ENCODE results near the gene OSCP1. TPM values are rescaled to one million over a fixed set of nuclear protein-coding genes. Genes with fewer than 3 reads are reported as not detected.

The OSCP1 gene
- total RNA-seq, 1 experiment from 2014 or later: 6.3 TPM

DNA sequence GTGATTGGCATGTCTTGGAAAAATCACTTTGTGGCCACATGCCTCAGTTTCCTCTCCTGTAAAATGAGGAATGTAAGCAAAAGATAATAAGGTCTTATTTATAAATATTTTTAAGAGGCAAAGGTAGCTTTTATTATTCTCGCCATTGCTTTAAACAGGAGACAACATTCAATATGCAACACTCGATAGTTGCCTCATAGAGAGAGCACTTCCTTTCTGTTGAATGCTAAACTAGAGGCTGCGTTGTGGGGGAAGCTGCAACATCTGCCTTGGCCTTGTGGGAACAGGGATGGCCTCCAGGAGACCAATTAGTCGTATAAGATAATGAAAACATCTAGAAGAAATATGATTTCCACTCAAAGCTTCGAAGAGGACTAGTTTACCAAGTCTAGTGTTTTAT is 3.5 kb downstream of the OSCP1 start:
- DNase-seq (ENCODE audit: low read depth): no peak

DNA sequence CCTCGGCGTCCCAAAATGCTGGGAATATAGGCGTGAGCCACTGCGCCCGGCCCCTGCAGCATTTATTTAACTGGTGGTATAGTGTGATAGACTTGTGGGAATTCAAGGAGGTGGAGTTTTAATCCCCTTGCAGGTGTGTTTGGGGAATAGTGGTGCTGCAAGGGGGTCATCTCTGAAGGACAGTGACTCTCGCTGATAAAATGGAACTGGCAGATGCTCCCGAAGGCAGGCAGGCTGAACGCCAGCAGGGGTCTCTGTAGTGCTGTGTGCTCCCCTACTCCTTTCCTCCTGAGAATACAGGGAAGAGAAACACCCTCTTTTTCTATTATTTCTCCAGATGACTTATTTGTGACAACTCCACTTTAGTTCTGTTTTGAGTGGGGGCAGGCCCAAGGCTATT is 4.0 kb downstream of the OSCP1 start:
- peak; percentile 16 for DNase-seq (ENCODE audit: low read depth)

DNA sequence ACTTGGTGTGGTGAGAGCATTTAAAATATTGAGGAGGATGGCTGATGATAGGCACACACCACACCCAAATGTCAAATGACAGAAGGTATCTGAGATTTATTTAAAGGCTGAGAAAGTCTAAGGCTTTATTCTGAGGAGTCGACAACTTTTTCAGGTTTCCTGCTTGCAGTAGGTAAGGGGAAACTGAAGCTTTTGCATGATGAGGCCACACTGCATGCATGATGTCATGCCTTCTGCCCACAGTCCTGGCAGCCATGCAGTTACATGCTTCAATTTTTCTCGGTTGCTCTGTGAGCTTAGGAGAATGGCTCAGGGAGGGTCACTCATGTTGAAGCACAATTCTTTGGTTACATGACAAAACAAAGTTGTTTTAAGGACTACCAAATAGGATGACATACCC is 7.0 kb downstream of the OSCP1 start:
- DNase-seq (ENCODE audit: low read depth): no peak

DNA sequence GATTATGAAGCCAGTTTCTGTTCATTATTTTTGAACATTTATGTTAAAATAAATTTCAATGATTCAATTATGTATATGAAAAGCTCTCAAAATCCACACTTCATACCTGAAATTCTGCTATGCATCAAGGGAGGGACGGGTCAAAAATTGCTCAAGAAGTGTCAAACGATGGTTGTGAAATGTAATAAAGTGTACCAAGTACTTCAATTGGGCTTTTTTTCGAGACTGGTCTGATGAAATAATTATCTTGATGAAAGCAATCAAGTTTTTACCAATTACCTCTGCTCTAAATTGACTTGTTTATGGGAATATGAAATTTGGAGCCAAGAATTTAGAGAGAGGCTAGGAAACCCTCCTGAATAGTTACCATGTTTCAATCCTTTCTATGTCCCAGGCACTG is 7.9 kb downstream of the OSCP1 start:
- no peak for DNase-seq (ENCODE audit: low read depth)

DNA sequence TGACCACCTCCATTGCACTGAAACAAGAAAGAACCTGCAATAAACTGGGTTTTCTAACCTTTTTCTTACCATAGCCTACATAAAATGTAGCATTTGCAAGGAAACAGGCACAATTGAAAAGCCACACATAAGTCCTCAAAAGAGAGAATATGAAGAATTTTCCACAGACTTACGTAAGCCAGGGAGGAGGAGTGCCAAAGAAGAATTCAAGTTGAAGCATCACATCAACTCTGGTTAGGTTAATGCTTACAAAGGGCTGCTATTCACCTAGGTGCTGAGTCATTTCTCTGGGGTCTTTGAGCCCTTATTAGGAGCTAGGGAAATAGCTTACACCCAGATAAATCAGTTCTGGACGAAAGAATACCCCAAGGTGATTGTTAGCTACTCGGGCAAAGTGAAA is 9.6 kb downstream of the OSCP1 start:
- no peak for DNase-seq (ENCODE audit: low read depth)

DNA sequence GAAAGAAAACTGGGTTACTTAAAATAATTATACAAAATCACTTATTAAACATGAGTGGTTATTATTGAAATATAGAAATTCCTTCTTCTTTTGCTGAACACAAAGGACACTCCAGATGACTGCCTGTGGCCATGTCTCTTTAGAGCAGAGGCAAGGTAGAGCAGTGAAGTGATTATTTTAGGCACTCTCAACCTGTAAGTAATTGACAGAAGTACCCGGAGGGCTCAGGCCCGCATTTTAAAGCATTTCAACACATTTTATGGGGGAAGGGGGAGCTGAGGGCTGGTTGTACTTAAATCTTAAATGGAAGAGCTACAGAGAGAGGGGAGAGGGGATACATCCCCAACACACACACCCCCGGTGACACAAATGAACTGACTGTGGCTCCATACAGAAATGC is 10.2 kb downstream of the OSCP1 start:
- DNase-seq (ENCODE audit: low read depth): no peak

DNA sequence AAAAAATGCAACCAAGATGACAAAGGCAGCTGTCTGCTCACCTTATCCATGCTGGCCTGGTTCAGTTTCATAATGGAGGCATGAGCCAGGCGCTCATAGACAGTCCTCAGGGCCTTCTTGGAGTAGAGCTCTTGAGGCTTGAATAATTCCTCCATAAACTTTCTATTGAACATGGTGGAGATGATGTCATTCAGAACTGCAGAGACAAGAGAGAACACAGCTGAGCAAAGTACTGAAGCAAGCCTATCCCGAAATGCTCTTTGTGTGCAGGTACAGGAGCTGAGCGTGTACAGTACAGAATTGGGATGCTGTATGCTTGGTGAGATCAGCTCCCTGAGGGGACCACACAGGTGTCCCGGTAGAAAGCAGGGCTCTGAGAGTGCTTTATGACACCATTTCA is 11.5 kb downstream of the OSCP1 start:
- DNase-seq (ENCODE audit: low read depth): no peak

DNA sequence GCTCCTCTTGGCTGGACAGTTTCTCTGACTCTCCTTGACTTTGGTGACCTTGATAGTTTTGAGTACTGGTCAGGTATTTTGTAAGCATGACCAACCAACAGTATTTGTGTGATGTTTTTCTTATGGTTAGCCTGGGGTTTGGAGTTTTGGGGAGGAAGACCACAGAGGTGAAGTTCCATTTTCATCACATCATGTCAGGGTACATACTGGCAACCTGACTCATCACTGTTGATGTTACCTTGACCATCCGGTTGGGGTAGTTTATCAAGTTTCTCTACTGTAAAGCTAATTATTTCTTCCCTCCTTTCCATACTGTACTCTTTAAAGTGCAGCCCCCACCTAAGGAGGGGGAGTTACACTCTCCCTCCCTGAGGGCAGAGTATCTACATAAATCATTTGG is 13.4 kb downstream of the OSCP1 start:
- DNase-seq (ENCODE audit: low read depth): peak; percentile 43

DNA sequence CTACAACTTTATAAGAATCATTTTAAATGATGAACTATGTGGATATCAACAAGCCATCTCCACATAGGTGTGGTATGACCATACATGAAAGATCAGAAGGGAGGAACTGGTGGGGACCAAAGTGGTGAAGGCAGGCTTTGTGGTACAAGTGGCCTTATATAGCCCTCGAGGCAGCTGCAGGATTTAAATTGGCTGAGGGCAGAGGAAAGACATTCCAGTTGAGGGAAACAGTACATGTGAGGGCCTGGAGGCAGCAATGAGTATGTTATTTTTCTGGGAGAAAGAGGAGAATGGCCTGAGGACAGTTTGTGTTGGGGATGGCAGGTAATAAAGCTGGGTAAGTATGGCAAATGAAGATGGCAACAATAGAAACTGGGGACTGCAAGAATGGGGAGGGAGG is 17.1 kb downstream of the OSCP1 start:
- DNase-seq (ENCODE audit: low read depth): no peak

DNA sequence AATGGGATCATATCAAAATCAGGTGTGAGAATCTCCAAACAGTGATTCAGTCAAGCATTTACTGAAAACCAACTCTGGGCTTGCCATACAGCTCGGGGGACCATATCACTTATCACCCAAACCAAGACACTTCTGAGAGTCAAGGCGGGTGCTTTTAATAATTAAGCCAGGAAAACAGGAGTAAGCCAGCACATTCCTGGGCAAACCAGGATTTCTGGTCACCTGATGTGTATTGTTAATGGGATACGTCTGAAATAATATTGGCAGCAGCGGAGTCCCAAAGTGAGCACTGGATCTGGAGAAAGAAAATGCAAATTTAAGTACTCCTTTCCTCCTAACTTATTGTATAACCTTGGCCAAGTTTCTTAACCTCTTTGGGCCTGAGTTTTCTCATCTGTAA is 17.6 kb downstream of the OSCP1 start:
- no peak for DNase-seq (ENCODE audit: low read depth)

DNA sequence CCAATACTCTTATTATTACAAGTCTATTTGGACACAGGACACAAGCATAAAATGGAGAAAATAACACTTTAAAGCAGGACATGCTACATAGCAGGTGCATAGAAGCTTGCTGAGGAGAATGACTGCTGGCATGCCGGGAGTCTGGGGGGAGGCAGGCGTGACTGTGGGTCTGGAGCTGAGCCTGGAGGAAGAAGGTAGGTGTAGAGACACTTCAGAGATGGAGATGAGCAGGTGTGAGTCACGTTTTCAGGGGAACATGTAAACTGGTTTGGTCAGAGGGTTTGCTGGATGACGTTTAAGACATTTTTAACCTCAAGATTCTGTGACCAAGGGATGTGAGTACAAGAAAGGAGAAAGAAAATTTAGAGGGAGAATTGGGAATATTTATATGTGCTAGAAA is 24.5 kb downstream of the OSCP1 start:
- no peak for DNase-seq (ENCODE audit: low read depth)

DNA sequence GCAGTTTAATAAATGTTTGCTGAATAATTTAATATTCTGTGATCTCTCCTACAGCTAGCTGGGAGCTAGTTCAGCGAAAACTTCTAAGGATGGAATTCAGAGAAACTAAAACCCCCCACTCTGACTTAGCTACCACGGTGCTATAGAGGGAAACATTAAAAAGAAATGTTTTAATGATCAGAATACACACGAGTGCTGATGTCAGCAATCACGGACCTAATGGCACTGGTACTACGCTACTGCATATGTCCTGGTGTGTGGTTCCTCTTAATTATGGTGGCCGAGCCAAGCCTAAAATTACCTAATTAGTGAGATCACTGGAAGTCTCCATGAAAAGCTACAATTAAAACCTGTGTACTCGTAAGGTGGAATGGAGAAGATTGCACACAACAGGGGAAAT is 28.6 kb downstream of the OSCP1 start:
- DNase-seq (ENCODE audit: low read depth): no peak

DNA sequence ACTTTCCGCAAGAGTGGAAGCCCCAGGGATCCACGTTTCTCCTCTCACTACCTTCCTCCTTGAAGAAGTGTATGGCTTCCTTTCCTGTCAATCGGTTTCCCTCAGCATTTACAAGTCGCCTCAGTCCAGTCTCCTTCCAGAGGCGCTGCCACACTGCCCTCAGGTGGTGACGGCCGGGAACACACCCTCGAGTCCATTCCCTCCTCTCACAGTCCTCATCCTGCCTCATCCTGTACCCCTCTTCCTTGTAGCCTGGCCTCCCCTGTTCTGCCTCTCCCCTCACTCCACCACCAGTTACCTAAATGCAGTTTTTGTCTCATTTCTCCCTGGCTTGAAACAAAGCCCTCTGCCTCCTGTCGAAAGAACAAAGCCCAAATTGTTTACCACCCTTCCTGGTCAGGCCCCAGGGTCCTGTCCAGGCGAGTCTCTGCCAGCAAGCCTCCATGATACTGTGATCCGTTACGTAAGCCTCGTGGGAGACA is 29.4 kb downstream of the OSCP1 start:
- DNase-seq (ENCODE audit: low read depth): peak; percentile 91

DNA sequence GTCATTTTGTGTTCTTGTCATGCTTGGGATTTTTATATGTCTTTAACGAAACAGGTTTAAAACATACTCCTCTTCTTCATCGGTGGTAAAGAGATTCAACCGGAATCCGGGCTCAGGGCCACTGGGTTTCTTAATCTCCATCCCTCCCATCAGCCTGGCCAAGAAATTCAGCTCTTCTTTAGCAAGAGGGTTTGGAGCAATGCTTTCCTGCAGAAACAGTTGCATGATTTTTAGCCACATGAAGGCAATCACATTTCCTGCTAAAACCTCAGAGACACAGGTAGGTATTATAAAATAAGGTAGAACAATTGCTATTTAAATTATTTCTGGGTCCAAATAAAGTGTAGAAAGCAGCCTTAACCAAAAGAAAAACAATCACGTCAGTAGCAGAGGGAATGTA is 29.8 kb downstream of the OSCP1 start:
- no peak for DNase-seq (ENCODE audit: low read depth)

DNA sequence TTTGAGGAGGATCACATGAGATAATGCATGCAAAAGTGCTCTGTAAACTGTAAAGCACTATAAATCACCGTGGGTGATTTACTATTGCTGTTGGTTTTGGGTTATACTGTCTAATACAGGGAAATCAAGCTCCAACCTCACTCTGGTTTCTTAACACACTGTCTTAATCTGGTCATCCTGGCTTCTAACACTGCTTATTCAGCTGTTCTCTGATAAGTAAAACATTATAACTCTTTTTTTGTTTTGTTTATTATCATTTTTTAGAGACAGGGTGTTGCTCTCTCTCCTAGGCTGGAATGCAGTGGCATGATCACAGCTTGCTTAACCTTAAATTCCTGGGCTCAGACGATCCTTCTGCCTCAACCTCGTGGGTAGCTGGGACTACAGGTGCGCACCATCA is 30.7 kb downstream of the OSCP1 start:
- no peak for DNase-seq (ENCODE audit: low read depth)

DNA sequence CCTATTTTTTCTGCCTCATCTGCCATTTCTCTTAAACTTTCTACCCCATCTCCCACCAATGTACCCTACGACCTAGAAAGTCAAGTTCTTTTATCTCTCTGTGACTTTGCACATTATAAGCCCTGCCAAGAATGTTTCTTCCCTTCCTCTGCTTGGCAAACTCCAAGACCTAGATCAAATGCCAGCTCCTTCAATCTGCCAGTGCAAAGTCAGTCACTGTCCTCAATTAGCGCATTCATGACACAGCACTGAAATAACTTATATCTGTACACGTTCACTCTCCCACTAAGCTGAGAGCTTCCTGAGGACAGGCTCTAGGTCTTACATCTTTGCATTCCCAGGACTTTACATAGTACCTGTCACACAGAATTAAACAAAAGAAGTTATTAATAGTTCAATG is 31.1 kb downstream of the OSCP1 start:
- no peak for DNase-seq (ENCODE audit: low read depth)

DNA sequence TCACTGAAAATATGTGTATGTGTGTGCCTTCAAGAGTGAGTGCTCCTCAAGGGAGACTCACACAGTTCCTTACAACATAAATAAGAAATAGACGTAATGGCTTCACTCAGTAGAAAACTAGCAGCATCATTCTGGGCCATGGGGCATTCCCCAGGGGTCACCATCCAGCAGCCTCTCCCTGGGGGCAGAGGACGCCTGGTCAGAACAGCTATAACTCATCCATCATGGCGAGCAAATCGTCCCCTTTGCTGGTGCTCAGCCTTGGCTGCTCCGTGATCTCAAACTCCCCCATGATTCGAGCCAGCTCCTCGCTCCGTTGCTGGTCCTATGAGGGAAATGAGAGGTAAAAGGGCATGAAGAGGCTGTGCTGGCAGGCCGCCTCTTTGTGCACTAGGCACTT is 32.3 kb downstream of the OSCP1 start:
- DNase-seq (ENCODE audit: low read depth): no peak

DNA sequence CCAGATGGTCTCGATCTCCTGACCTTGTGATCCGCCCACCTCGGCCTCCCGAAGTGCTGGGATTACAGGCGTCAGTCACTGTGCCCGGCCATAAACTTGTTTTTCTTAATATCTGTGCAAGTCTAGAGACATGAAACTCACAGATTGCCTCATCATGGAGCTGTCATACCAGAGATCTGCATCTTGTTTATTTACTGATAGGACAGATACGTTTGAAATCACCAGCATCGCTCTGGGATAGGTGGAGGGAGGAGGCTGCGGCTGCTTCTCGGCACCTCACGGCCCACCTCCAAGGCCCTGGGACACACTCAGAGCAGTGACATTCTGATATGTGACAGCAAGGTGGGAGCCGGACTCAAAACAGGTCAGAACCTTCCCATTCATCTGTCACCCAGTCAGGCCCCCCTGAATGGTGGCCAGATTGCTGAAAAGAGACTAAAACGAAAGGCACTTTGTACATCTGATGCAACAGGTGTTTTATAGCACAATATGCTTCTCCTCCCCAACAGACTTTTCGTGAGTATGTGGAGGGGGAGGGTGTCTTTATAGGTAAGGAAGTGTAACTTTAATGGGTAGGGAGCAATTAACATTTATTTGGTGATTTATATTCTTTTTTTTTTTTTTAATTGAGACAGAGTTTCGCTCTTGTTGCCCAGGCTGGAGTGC is 34.5 kb downstream of the OSCP1 start:
- no peak for DNase-seq (ENCODE audit: low read depth)

DNA sequence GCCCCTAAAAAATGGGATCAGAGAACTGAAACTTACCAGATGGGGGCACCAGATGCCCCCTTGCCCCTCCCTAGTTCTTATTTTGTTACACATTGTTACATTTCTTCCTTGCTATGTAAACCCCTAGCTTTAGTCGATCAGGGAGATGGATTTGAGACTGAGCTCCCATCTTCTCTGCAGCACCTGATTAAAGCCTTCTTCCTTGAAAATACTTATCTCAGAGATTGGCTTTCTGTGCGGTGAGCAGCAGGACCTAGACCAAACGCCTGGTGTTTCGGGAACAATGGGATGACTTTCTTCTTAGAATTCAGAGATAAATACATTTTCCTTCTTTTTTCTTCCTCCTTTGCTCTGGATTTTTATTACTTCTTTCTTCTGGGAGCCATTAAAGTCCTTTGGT is 35.9 kb downstream of the OSCP1 start:
- no peak for DNase-seq (ENCODE audit: low read depth)

DNA sequence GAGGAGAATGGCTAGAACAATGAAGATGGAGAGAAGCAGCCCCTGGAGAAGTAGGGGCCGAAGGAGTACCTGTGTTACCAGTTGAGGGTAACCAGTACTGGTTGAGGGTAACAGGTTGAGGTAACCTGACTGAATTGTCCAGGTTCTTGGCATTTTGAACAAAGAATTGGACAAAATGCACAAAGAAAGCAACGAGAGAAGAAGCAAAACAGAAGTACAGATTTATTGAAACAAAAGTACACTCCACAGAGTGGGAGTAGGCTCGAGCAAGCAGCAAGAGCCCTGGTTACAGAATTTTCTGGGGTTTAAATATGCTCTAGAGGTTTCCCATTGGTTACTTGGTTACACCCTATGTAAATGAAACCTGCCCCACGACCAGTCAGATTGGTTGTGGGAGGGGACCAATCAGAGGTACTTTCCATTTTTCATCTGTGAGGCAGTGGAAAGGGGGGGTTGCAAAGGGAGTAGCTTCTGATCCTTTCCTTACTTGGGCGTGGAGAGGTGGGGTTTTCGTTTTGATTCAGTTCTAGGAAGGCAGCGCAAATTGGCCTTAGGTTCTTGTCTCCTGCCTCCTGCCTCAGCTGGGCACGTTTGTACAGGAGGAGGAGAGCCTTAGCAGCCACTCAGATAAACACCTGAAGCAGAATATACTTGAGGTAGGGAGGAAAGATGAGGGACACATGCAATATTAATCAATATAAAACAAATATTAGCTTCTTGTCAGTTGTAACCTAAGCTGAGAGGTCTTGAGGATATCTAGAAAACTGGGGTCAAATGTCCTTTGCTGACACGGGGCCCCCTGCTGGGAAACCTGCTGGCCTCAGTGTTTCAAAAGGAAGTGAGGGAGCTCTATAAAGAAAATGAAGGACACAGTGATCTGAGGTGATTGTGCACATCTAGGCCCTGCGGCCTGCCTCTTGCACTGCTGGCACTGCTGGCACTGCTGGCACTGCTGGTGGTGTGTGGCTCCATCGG is 38.3 kb downstream of the OSCP1 start:
- peak; percentile 43 for DNase-seq (ENCODE audit: low read depth)

DNA sequence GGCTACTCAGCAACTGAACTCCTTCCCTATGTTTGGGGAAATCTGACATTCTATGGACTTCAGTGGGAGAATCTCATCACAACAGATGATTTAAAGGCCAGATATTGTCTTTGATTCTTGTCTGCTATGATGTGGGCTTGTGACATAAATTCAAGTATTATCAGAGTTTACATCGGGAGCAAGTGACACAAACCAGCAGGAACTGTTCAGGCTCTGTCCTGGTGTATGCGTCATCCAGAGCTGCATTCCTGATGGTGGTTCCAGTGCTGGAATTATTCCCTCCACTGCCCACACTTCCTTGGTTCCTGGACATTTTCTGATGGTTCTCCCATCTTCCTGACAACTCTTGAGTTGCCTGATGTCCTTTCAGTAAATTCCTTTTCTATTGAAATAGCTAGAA is 41.8 kb downstream of the OSCP1 start:
- DNase-seq (ENCODE audit: low read depth): peak; percentile 65

DNA sequence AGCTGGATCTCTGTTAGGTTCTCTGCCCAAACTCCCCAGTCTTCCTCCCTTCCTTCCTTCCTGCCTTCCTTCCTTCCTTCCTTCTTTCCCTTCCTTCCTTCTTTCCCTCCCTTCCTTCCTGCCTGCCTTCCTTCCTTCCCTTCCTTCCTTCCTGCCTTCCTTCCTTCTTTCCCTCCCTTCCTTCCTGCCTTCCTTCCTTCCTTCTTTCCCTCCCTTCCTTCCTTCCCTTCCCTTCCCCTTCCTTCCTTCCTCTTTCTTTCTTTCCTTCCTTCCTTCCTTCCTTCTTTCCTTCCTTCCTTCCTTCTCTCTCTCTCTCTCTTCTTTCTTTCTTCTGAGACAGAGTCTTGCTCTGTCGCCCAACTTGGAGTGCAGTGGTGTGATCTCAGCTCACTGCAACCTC is 43.8 kb downstream of the OSCP1 start:
- DNase-seq (ENCODE audit: low read depth): no peak

DNA sequence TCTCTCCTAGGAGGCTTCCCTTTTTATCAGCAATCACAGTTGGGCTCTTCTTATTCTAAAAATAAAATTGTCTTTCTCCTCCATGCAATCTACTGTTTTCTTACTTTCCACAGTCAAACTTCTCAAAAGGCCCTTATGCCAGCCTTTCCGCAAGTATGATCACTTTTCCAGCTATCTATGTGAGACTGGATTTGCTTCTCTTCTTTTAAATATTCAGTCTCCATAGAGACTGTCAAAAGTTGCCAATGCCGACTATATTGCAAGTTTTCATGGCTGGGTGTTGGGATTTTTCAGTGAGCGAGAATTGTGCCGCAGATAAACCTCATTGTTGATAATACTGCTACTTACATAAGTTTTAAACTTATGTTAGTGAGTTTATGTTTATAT is 47.8 kb downstream of the OSCP1 start:
- no peak for DNase-seq (ENCODE audit: low read depth)

Measured in Daoy (cell line).